HL-60 (cell line): ENCODE results near the gene PDHA2.

ENCODE experiments used
- POLR2AphosphoS5 ChIP-seq: IDR thresholded peaks from 2 replicates; pipeline ENCODE4 v1.6.1; 2012; ENCODE audit warnings: low read depth
- TF ChIP-seq, protein P1 (sequence below): IDR thresholded peaks from one replicate; pipeline ENCODE4 v1.5.1; 2011; ENCODE audit warnings: low read length, control low read depth, inconsistent platforms; ENCODE audit not compliant: insufficient read depth

DNA sequence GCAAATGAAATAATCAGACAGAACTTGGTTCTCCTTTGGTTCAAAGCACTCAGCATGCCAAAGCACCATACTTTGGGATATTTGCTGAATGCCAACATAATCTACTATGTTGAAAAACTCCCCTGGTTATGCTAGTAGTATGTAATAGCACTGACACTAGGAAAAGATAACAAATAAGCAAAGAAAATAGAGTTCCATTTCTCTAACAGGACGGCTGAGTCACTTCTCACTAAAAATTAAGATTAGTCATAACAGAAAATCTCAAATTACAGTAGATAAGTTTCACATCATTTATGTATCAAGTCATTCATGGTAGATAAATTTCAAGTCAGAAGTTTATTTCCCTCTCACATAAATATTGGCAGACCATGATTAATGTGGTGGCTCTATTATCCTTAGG, 17.9 kb downstream of the PDHA2 start:
- TF ChIP-seq, protein P1, sequence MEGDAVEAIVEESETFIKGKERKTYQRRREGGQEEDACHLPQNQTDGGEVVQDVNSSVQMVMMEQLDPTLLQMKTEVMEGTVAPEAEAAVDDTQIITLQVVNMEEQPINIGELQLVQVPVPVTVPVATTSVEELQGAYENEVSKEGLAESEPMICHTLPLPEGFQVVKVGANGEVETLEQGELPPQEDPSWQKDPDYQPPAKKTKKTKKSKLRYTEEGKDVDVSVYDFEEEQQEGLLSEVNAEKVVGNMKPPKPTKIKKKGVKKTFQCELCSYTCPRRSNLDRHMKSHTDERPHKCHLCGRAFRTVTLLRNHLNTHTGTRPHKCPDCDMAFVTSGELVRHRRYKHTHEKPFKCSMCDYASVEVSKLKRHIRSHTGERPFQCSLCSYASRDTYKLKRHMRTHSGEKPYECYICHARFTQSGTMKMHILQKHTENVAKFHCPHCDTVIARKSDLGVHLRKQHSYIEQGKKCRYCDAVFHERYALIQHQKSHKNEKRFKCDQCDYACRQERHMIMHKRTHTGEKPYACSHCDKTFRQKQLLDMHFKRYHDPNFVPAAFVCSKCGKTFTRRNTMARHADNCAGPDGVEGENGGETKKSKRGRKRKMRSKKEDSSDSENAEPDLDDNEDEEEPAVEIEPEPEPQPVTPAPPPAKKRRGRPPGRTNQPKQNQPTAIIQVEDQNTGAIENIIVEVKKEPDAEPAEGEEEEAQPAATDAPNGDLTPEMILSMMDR, result no peak
- TF ChIP-seq POLR2AphosphoS5, result no peak
